Neural cell (in vitro differentiated cells): ENCODE measurements around the gene PTPRK.

Experiments
- MXI1 ChIP-seq: fragments of 450-650 bp; conservative IDR thresholded peaks from 2 replicates; pipeline ENCODE4 v1.6.1; 2014; ENCODE audit warnings: antibody characterized with exemption, mild to moderate bottlenecking; ENCODE audit not compliant: poor library complexity, severe bottlenecking
- TF ChIP-seq, protein P1 (sequence below): fragments of 450-650 bp; IDR thresholded peaks from 2 replicates; pipeline ENCODE4 v1.5.1; 2014; ENCODE audit warnings: antibody characterized with exemption, mild to moderate bottlenecking, moderate library complexity; ENCODE audit not compliant: poor library complexity, severe bottlenecking

DNA sequence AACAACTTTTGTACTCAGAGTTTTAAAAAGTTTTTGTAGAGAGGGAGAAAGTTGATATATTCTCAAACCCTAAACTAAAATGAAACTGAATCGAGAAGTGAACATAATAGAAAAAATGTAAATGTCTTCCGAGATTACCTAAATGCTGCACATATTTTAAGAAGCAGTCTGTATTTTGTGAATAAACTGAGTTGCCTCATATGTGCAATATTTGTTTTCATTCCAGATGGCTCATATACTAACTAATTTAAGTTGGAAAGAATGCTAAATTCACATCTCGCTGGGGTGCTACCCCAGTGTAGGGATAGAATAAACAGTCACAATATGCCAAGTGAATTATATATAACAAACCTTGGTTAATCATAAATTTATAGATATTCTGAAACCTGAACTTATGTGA is 333.7 kb downstream of the PTPRK start:
- TF ChIP-seq, protein P1, sequence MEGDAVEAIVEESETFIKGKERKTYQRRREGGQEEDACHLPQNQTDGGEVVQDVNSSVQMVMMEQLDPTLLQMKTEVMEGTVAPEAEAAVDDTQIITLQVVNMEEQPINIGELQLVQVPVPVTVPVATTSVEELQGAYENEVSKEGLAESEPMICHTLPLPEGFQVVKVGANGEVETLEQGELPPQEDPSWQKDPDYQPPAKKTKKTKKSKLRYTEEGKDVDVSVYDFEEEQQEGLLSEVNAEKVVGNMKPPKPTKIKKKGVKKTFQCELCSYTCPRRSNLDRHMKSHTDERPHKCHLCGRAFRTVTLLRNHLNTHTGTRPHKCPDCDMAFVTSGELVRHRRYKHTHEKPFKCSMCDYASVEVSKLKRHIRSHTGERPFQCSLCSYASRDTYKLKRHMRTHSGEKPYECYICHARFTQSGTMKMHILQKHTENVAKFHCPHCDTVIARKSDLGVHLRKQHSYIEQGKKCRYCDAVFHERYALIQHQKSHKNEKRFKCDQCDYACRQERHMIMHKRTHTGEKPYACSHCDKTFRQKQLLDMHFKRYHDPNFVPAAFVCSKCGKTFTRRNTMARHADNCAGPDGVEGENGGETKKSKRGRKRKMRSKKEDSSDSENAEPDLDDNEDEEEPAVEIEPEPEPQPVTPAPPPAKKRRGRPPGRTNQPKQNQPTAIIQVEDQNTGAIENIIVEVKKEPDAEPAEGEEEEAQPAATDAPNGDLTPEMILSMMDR: no peak
- TF ChIP-seq MXI1: no peak
